H1 (cell line): ENCODE data around the gene TPBGL. TPM values are rescaled to one million over a fixed set of nuclear protein-coding genes. Genes with fewer than 3 reads are reported as not detected.

Source experiments
- CTCF ChIA-PET: fragments of 300-600 bp; sonication (Branson Sonifier 250); formaldehyde crosslinking; loops from one replicate; lab custom pipeline; 2021; ENCODE audit not compliant: partially characterized antibody; lab: Charles Lee
- POLR2A ChIA-PET: fragments of 300-600 bp; sonication (Branson Sonifier 250); formaldehyde crosslinking; loops from one replicate; lab custom pipeline; 2021; ENCODE audit warnings: inconsistent platforms; ENCODE audit not compliant: partially characterized antibody; lab: Charles Lee
- DNase-seq, 2 experiments: peaks; one replicate each; pipeline versions ENCODE4 v3.0.0 to v3.0.0-alpha.2; 2010 to 2022; ENCODE audit warnings: low spot score in 2 of 2, low read depth in 1 of 2, mixed read lengths in 1 of 2
- FAIRE-seq: peaks from 2 replicates; lab custom pipeline; 2011; peaks lifted over from hg19 to GRCh38; lab: Jason Lieb, UNC
- H2AFZ ChIP-seq: 2 replicates; pipeline ENCODE4 v1.8.1; 2012; ENCODE audit warnings: low read length, inconsistent platforms
- H2AK5ac ChIP-seq: 2 replicates; pipeline ENCODE4 v1.6.1; 2013; ENCODE audit warnings: low read depth, low read length
- H2BK120ac ChIP-seq: replicated peaks from 2 replicates; pipeline ENCODE3; 2013; ENCODE audit warnings: low read depth, low read length, inconsistent platforms
- H2BK12ac ChIP-seq: 2 replicates; pipeline ENCODE4 v1.6.1; 2013; ENCODE audit warnings: low read depth, low read length
- H2BK15ac ChIP-seq: 2 replicates; pipeline ENCODE4 v1.6.1; 2013; ENCODE audit warnings: low read length
- H2BK20ac ChIP-seq: 2 replicates; pipeline ENCODE4 v1.6.1; 2013; ENCODE audit warnings: low read length
- H2BK5ac ChIP-seq: 2 replicates; pipeline ENCODE4 v1.6.1; 2013; ENCODE audit warnings: low read depth, low read length
- H3K14ac ChIP-seq: 2 replicates; pipeline ENCODE4 v1.6.1; 2013; ENCODE audit warnings: inconsistent platforms; ENCODE audit not compliant: insufficient read length
- H3K18ac ChIP-seq: 2 replicates; pipeline ENCODE4 v1.6.1; 2013; ENCODE audit warnings: low read length; ENCODE audit errors: extremely low read depth
- H3K23ac ChIP-seq: 2 replicates; pipeline ENCODE4 v1.6.1; 2013; ENCODE audit warnings: inconsistent platforms; ENCODE audit not compliant: insufficient read length
- H3K23me2 ChIP-seq: 2 replicates; pipeline ENCODE4 v1.6.1; 2013; ENCODE audit warnings: low read depth, low read length
- H3K27ac ChIP-seq: 2 replicates; pipeline ENCODE4 v1.6.1; 2011; ENCODE audit warnings: low read depth, low read length, inconsistent platforms
- H3K27me3 ChIP-seq, 4 experiments: replicated peaks in 1 of 4; 1 replicate in 1 of 4; 2 replicates in 3 of 4; pipeline versions ENCODE4 v1.6.1 to v1.8.1; 2011 to 2013; ENCODE audit warnings: low read length in 3 of 4, mild to moderate bottlenecking in 3 of 4, inconsistent platforms in 2 of 4, mixed read lengths in 2 of 4, moderate library complexity in 1 of 4; ENCODE audit not compliant: control insufficient read depth in 3 of 4, insufficient read depth in 3 of 4; ENCODE audit errors: extremely low read depth in 1 of 4
- H3K36me3 ChIP-seq, 4 experiments: 2 replicates each; pipeline versions ENCODE4 v1.6.1 to v1.8.1; 2011 to 2013; ENCODE audit warnings: mild to moderate bottlenecking in 4 of 4, low read length in 3 of 4, moderate library complexity in 2 of 4, control low read depth in 1 of 4, inconsistent platforms in 1 of 4; ENCODE audit not compliant: insufficient read depth in 4 of 4, control insufficient read depth in 2 of 4
- H3K4ac ChIP-seq: replicated peaks from 2 replicates; pipeline ENCODE3; 2013; ENCODE audit warnings: low read length, low read depth, mixed read lengths, inconsistent platforms; ENCODE audit not compliant: insufficient read length
- H3K4me1 ChIP-seq, 4 experiments: replicated peaks in 1 of 4; 1 replicate in 1 of 4; 2 replicates in 3 of 4; pipeline versions ENCODE4 v1.6.1 to v1.8.1; 2011 to 2013; ENCODE audit warnings: low read length in 3 of 4, inconsistent platforms in 2 of 4, mixed read lengths in 1 of 4; ENCODE audit not compliant: insufficient read depth in 4 of 4, control insufficient read depth in 3 of 4
- H3K4me2 ChIP-seq, 2 experiments: 2 replicates each; pipeline versions ENCODE4 v1.6.1 to v1.8.1; 2011 to 2013; ENCODE audit warnings: low read depth in 2 of 2, low read length in 2 of 2, control low read depth in 1 of 2, inconsistent platforms in 1 of 2, mild to moderate bottlenecking in 1 of 2; ENCODE audit not compliant: insufficient read depth in 1 of 2
- H3K4me3 ChIP-seq, 4 experiments: fragments of 200-600, 300-600 bp in 1 of 4; sonication (generic), shearing (Covaris generic), sonication (Bioruptor Twin) in 1 of 4; 2 replicates each; pipeline versions ENCODE4 v1.5.1 to v1.8.1; 2011 to 2016; ENCODE audit warnings: low read length in 4 of 4, low read depth in 3 of 4, control low read depth in 2 of 4, inconsistent platforms in 2 of 4, mild to moderate bottlenecking in 2 of 4, mixed read lengths in 1 of 4, moderate library complexity in 1 of 4; ENCODE audit not compliant: insufficient read depth in 2 of 4; ENCODE audit errors: extremely low read depth in 1 of 4
- H3K56ac ChIP-seq: replicated peaks from 2 replicates; pipeline ENCODE3; 2013; ENCODE audit warnings: low read depth, mild to moderate bottlenecking, mixed read lengths, low read length, inconsistent platforms; ENCODE audit not compliant: insufficient read length
- H3K79me1 ChIP-seq: 2 replicates; pipeline ENCODE4 v1.6.1; 2013; ENCODE audit warnings: low read depth, low read length, control low read depth
- H3K79me2 ChIP-seq, 2 experiments: 2 replicates each; pipeline versions ENCODE4 v1.6.1 to v1.8.1; 2012 to 2013; ENCODE audit warnings: low read length in 2 of 2, mild to moderate bottlenecking in 2 of 2, inconsistent platforms in 1 of 2; ENCODE audit not compliant: insufficient read depth in 2 of 2, control insufficient read depth in 1 of 2
- H3K9ac ChIP-seq, 4 experiments: replicated peaks in 1 of 4; 1 replicate in 1 of 4; 2 replicates in 3 of 4; pipeline versions ENCODE4 v1.6.1 to v1.8.1; 2011 to 2013; ENCODE audit warnings: low read depth in 3 of 4, low read length in 3 of 4, control low read depth in 2 of 4, mild to moderate bottlenecking in 2 of 4, moderate library complexity in 2 of 4, inconsistent platforms in 1 of 4; ENCODE audit errors: extremely low read depth in 1 of 4
- H3K9me3 ChIP-seq, 2 experiments: 2 replicates each; pipeline versions ENCODE4 v1.6.1 to v1.8.1; 2012 to 2013; ENCODE audit warnings: mild to moderate bottlenecking in 2 of 2, moderate library complexity in 2 of 2, control low read depth in 1 of 2, inconsistent platforms in 1 of 2, low read depth in 1 of 2, low read length in 1 of 2, mixed read lengths in 1 of 2; ENCODE audit not compliant: insufficient read depth in 2 of 2
- H4K20me1 ChIP-seq, 2 experiments: replicated peaks in 1 of 2; 2 replicates each; pipeline versions ENCODE3 to v1.8.1; 2011 to 2013; ENCODE audit warnings: inconsistent platforms in 2 of 2, low read length in 2 of 2, mild to moderate bottlenecking in 1 of 2; ENCODE audit not compliant: insufficient read depth in 2 of 2, control insufficient read depth in 1 of 2
- H4K5ac ChIP-seq: 2 replicates; pipeline ENCODE4 v1.6.1; 2013; ENCODE audit warnings: low read length, low read depth, mixed read lengths, inconsistent platforms; ENCODE audit not compliant: insufficient read length
- H4K8ac ChIP-seq: 2 replicates; pipeline ENCODE4 v1.8.0; 2013; ENCODE audit warnings: mild to moderate bottlenecking, moderate library complexity, low read length, inconsistent platforms; ENCODE audit not compliant: insufficient read depth; ENCODE audit errors: extremely low read depth
- H4K91ac ChIP-seq: replicated peaks from 2 replicates; pipeline ENCODE3; 2013; ENCODE audit warnings: low read length, mixed read lengths, inconsistent platforms; ENCODE audit not compliant: insufficient read length
- CHD1 ChIP-seq: IDR thresholded peaks from 2 replicates; pipeline ENCODE4 v1.6.1; 2012; ENCODE audit warnings: low read depth, low read length, improper control_type of control experiment
- KDM4A ChIP-seq: IDR thresholded peaks from one replicate; pipeline ENCODE4 v1.7.1; 2012; ENCODE audit warnings: low read depth, mild to moderate bottlenecking, moderate library complexity, low read length, inconsistent platforms; ENCODE audit not compliant: severe bottlenecking
- WGBS, 2 experiments: shearing (Covaris generic) in 1 of 2; methylation state at CpG; one replicate each; pipeline versions ENCODE4 v1.1.6 to v1.1.7; 2013 to 2015; ENCODE audit warnings: low lambda C conversion rate in 2 of 2, mixed read lengths in 2 of 2, inconsistent platforms in 1 of 2, low coverage in 1 of 2, missing lambda C conversion rate in 1 of 2; ENCODE audit not compliant: insufficient replicate concordance in 2 of 2, insufficient coverage in 1 of 2, insufficient read length in 1 of 2; ENCODE audit errors: extremely low coverage in 1 of 2, missing lambda C conversion rate in 1 of 2; 5-methylcytosine and 5-hydroxymethylcytosine counted together
- polyA plus RNA-seq, 7 experiments: library from polyadenylated mRNA; depleted of rRNA in 3 of 7; stranded (reverse) in 5 of 7; unstranded in 2 of 7; fragments of >200 nt in 5 of 7; fragments of 200-250 nt in 2 of 7; gene quantifications; 1 replicate in 5 of 7; 2 replicates in 1 of 7; 4 replicates in 1 of 7; pipeline versions ENCODE4 v1.2.1 to v1.2.3, GENCODE V29; 2011 to 2013; ENCODE audit warnings: missing spikeins in 2 of 7, mixed read lengths in 2 of 7
- total RNA-seq: library from RNA; stranded (reverse); fragmentation: NEBNext Ultra II Directional; extraction: Animal tissue kit (Norgen Biotek cat#: 25700); gene quantifications from 2 replicates; pipeline ENCODE4 v1.2.1, GENCODE V29; 2021

The TPBGL gene
- total and polyA plus RNA-seq, 2 of the 8 experiments (the other 6 are each of a cell fraction or from before 2014, with no cell fraction given), result 0.26 to 0.37 TPM

- Histone ChIP-seq H4K91ac (no peak overlapping the region), H3K4me2 (no peak overlapping the region), H4K8ac (no peak overlapping the region), H3K14ac (no peak overlapping the region), H3K79me1 (no peaks in the 10 kb centered on the region), H3K9ac (no peak overlapping the region), H3K79me2 (no peaks in the 10 kb centered on the region), H3K36me3 (0 out of 8 replicates have a peak, but pooled peaks cover 0 to 3% (median 0%) of the 10 kb centered on the region in 4 experiments), H3K4ac (no peak overlapping the region), H2BK120ac (no peak overlapping the region), H2AK5ac (no peak overlapping the region), H3K27ac (no peak overlapping the region), H4K20me1 (no peaks in the 10 kb centered on the region), H3K27me3 (no peaks in the 10 kb centered on the region), H2BK5ac (no peak overlapping the region), H3K23me2 (no peaks in the 10 kb centered on the region), H2BK20ac (no peak overlapping the region), H3K56ac (no peak overlapping the region)
- FAIRE-seq, result no peak
- POLR2A ChIA-PET, result interaction anchor here (1.1 to 2.3 kb wide), 4 partner anchors 8 to 129 kb away, joined by 3 to 10 read pairs (median 8); no protein-coding TSS in a partner anchor
- WGBS, 2 experiments, result 83% methylated on average over 5 of the region's 5 CpGs; no CpG with 5 or more reads in 1 of the 2 experiments
- CTCF ChIA-PET, result interaction anchor here (0.6 to 18.0 kb wide), 38 partner anchors 10 to 523 kb away, joined by 3 to 327 read pairs (median 6); partner anchors contain the start of gene ARRB1
- TF ChIP-seq CHD1 (no peak), KDM4A (no peak)
- TF ChIP-seq, all 59 proteins: peak for 0
- Histone ChIP-seq H3K9me3 (no peaks in the 10 kb centered on the region), H3K4me1 (peaks cover 0 to 6% (median 0%) of the 10 kb centered on the region in 4 experiments; a peak in 2 of 7 replicates), H4K5ac (no peak overlapping the region), H2BK12ac (no peak overlapping the region), H2AFZ (no peak overlapping the region), H2BK15ac (no peak overlapping the region), H3K4me3 (no peak overlapping the region), H3K18ac (no peak overlapping the region), H3K23ac (no peak overlapping the region)
- no peak for DNase-seq
Observed at GRCh38 chr11:75279273-75279672, 38.7 kb downstream of the TPBGL start.
